ENCODE data around the gene TMEM141.
"Not testable (repeated sequence)": the region's sequence is repeated elsewhere in the genome, so short reads cannot be mapped to it uniquely, and the experiment has no call there.

TMEM141 gene

GRCh38 chr9:136799854-136800657, 8.9 kb downstream of the TMEM141 start:
- no peak for DNase-seq (ENCODE audit: low read depth)
- no peak overlapping the region for H3K4me3 ChIP-seq (ENCODE audit: low read length)
- TF ChIP-seq CTCF (conservative IDR thresholded peaks at IDR 0.05; ENCODE audit: low read length): no peak

- TF ChIP-seq CTCF (conservative IDR thresholded peaks at IDR 0.05; ENCODE audit: low read length): no peak
- no peak for DNase-seq (ENCODE audit: low read depth)
- no peak overlapping the region for H3K4me3 ChIP-seq (ENCODE audit: low read length)
Observed at GRCh38 chr9:136802321-136802720, 11.2 kb downstream of the TMEM141 start.

GRCh38 chr9:136803009-136803550, 11.9 kb downstream of the TMEM141 start:
- DNase-seq (ENCODE audit: low read depth): not testable (repeated sequence)

GRCh38 chr9:136803551-136804508, 12.7 kb downstream of the TMEM141 start:
- no peak overlapping the region for H3K4me3 ChIP-seq (ENCODE audit: low read length)
- no peak for DNase-seq (ENCODE audit: low read depth)
- TF ChIP-seq CTCF (conservative IDR thresholded peaks at IDR 0.05; ENCODE audit: low read length): no peak

More at GRCh38 chr9:136803009-136803550, 11.9 kb downstream of the TMEM141 start:
- H3K4me3 ChIP-seq (ENCODE audit: low read length): not testable (repeated sequence)

GRCh38 chr9:136804509-136805206, 13.5 kb downstream of the TMEM141 start:
- H3K4me3 ChIP-seq (ENCODE audit: low read length): no peak overlapping the region
- no peak for TF ChIP-seq CTCF (conservative IDR thresholded peaks at IDR 0.05; ENCODE audit: low read length)
- no peak for DNase-seq (ENCODE audit: low read depth)

- no peak for TF ChIP-seq CTCF (conservative IDR thresholded peaks at IDR 0.05; ENCODE audit: low read length)
- DNase-seq (ENCODE audit: low read depth): no peak
- no peak overlapping the region for H3K4me3 ChIP-seq (ENCODE audit: low read length)
Observed at GRCh38 chr9:136805207-136805740, 14.1 kb downstream of the TMEM141 start.

All from AG10803 (cell line).